Right forelimb (tissue), 1 donor: ENCODE results near the gene LYRM2.

Experiments
- DNase-seq: peaks from one replicate; pipeline ENCODE4 v3.0.0-alpha.2; 2018

Gene LYRM2

DNA sequence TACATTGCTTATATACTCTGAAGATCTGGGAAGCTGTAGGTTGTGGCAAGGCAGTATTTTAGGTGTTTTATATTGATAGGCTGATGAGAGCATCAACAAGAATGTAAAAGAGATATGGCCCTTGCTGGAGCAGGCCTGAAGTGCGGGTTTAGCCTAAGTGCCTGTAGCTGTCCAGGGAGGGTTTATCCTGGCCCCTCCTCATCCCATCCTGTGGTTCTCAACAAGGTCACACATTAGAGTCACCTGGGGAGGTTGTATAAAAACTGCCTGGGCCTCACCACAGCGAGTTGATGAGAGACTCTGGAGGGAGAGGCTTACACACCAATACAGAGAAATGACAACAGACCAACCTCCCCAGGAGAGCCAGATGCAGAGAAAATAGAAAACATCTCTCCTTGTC, 48.4 kb downstream of the LYRM2 start:
- DNase-seq: no peak

DNA sequence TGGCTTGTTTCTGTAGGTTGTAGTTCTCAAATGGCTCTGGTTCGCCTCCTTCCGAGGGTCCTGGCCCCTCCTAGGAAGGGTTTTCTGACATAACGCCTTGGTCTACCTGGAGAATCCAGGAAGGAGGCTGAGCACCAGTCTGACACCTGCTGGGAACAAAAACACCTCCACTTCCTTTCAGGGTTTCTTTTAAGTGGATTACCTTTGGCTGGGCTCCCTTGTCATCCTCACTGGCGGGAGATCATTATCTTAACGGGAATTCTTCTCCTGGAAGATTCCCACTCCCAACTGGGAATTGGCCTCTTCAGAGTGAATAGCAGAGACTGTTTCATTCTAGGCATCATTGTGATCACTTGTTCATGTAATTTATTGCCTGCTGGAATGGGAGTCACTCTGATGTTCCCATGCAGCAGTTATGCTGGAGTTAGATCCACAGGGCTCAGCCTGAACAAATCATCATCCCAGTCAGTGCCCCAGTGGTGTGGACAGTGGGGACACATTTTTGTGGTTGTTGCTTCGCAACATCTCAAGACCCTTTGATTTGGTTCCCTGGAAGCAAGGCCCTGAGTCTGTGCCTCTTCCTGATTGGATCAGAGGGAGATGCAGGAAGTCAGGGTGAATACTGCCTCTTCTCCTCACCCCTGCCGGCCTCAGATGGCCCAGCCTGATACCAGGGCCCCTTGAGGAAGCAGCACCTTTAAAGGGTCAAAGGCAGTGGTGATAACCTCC, 49.1 kb downstream of the LYRM2 start:
- DNase-seq: no peak

DNA sequence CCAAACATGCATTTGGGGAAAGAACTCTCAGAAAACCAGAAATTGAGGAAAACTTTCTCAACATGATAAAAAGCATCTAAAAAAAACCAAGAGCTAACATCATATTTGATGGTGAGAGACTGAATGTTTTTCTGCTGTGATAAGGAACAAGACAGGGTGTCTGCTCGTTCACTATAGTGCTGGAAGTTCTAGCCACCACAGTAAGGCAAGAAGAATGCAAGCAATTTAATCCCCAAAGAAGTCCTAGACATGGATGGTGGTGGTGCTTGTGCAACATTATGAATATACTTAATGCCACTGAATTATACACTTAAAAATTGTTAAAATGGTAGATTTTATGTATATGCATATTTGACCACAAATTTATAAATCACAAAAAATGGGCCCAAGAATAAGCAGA, 53.4 kb downstream of the LYRM2 start:
- DNase-seq: no peak

DNA sequence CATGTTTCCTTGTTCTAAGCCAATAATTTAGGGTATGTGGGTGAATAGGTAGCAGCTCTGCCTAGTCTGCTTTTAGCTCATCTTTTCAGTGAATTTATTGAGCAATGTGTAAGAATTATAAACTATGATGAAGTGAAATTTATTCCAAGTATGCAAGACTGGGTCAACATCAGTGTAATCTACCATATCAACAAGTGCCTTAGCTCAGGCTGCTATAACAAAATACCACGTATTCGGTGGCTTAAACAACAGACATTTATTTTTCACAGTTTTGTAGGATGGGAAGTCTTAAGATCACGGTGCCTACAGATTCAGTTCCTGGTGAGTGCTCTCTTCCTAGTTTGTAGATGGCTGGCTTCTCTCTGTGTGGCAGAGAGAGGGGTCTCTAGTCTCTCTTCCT, 54.0 kb downstream of the LYRM2 start:
- DNase-seq: no peak

DNA sequence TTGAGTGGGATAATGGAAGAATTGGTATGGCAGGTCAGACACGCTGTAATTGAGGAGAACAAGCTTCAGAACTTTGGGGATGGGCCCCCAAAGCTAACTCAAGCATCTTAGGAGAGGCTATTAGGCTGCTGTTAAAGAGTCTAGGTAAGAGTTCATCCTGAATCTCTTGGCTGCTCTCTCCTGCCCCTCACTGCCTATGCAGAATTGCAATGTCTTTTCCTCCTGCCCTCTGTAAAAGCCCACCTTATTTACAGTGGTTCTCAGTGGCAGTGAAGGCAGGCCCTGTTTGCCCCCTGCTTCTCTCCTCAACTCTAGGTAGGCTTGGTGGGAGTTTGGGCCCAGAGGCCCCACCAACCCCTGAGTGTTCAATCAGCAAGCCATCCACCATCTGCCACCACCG, 55.0 kb downstream of the LYRM2 start:
- no peak for DNase-seq

DNA sequence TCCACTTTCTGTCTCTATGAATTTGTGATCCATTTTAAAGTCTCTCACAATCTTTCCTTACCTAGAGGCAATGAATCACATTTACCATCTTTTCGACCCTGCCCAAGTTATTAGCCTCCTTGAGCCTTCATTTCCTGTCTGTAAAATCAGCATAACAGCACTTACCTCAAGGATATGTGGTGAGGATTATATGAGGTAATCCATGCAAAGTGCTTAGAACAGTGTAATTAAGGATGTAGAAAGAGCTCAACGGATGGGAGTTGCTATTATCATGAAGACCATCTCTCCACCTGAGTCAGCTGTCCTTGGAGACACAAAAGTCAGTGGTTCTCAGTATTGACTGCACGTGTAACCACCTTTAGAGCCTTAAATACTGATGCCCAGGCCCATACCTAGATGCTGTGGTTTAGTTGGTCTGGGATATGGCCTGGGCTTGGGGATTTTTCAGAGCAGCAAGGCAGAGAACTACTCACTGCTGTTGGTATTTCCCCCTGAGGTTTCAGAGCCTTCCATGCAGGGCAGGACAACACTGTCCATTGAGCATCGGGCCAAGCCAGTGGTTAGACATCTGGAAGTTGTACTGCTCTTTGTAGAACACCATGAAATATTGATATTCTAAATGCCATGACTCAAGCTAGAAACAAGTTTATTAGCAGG, 55.8 kb downstream of the LYRM2 start:
- DNase-seq: no peak

DNA sequence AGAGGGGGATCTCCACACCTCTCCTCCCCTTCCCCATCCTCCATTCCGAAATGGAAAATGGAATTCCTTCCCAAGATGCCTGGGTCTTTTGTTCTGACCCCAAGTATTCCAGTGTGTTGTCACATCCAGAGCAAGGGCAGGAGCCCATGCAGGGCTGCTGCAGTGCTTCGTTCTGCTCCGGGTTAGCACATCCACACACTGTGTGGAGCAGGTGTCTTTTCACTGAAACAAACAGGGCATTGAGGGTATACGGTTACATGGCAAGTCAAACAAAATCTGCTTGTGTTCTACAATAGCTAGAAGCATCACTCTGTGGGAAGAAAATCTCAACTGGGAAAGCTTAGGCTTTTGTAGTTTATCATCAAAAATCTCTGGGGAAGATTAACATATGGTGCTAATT, 56.9 kb downstream of the LYRM2 start:
- DNase-seq: no peak

DNA sequence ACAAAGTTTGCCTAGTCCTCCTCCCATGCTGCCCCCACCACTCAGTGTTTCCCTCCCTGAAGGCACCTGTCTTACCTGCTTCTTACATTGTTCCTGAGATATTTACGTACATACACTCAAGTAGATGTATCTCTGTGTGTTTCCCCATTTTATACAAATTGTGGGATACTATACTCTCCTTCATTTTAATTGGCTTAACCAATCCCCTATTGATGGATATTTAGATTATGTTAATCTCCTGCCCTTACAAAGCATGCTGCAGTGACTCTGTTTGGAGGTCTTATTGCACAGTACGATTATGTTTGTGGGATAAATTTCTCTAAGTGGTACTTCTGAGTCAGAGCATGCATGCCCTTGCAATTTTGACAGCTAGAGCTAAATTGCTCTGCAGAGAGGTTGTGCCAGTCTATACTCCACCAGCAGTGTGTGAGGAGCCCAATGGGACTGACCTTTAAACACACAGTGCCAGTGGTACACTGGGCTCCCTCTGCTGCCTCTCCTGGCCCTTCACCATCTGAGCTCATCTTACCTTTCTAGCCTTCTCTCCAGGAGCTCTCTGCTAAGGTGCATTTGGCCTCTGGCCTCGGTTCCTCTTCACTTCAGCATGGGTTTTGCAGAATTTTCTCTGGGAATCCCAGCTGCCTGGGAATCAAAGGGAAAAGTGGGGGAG, 57.4 kb downstream of the LYRM2 start:
- no peak for DNase-seq

DNA sequence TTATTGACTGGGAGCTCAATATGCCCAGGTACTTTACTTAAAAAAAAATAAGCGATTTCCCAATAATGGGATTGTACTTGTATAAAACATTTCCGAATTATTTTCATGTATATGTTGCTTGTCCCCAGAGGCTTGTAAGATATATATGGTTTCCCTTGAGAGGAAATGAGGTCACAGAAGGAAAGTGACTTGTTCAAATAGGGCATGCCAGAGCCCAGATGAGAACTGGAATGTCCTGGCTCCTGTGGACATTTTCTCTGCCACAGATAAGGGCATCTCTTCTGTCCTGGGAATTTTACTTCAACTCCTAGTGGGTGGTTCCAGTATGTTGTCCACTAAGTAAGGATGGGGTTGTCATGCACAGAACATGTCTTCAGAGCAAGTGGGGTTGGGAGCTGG, 63.0 kb downstream of the LYRM2 start:
- DNase-seq: no peak

DNA sequence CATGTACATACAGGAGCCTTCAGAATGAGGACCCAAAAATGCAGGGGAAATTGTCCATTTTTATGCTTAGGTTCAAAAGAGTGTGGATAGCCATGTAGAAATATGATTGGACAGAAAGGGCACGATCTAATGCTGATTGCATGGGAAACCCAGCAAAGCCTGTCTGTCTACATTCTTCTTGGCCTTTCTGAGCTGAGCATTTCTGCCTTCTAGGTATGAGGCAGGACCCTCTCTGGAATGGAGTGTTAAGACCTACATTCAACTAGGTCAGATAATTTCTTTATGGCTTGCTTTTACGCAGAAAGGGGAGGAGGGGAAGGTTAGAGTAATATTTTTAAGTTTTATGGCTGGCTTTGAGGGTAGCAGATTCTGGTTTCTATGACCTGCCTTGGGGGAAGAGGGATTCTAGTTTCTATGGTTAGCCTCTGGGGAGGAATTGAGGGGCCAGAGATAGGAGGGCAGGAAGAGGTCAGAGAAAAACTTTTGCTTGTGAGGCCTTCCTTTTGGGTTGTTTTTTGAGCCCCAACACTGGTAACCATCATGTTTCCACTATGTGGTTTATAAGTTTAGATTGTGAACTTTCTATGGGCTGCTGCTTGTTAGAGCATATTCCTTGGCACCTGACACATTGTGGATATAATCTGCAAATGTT, 63.5 kb downstream of the LYRM2 start:
- no peak for DNase-seq

DNA sequence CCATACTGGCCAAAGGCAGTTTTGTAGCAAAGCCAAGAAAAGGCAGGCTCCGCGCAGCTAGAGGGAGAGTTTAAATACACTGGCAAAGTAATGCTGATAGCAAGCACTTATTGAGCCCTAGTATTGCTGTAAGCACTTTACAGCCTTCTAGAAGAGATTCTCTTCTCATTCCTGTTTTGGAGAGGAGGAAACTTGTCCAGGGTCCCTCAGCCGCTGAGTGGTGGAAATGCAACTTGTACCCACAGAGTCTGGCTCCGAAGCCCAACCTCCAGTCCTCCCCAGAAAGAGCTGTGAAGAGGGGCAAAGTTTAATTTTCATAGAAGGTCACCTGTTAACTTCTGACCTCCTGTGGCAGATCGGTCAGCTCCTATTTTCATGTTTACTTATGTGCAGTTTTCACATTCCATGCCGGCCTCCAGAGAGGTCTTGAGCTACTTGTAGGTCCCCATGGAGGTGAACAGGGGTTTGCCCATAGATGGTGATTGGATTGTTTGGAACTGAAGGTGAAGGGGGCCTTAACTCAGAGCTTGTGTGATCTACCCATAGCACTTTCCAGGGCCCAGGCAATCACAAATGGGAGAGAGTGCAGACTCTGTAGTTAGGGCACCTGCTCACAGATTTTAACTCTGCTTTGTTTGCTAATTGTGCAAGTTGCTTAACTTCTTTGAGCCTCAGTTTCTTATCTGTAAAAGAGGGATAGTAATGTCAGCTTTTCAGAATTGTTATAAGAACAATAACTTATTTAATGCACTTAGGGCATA, 70.7 kb downstream of the LYRM2 start:
- DNase-seq: no peak

DNA sequence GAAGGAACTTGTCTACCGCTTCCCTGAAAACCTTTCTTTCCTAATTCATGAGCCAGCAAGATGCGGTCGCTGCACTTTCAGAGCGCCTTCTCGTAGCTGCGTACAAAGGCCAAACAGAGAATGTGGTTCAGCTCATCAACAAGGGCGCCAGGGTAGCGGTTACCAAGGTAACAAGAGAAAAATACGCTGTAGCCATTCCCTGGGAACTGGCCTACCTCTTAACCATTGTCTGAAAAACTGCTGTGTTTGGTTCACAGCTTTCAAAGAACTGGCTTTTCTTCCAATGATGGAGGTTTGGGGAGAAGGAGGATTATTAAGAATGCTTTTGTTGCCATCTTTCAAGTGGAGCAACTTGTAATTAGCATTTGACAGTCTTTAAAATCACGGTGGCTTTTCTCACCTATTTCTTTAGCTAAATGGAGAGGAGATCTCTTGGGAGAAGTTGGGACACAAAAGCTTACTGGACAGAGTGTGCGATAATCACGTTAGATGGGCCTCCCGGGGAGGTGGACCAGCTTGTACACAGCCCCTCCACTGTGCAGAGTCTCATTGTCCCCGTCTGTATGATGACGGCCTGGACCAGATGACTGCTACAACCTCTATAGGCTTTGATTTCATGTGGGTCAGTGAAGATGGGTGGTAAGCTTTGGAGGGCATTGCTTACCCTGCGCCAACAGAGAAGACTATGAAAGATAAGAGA, 71.5 kb downstream of the LYRM2 start:
- no peak for DNase-seq

DNA sequence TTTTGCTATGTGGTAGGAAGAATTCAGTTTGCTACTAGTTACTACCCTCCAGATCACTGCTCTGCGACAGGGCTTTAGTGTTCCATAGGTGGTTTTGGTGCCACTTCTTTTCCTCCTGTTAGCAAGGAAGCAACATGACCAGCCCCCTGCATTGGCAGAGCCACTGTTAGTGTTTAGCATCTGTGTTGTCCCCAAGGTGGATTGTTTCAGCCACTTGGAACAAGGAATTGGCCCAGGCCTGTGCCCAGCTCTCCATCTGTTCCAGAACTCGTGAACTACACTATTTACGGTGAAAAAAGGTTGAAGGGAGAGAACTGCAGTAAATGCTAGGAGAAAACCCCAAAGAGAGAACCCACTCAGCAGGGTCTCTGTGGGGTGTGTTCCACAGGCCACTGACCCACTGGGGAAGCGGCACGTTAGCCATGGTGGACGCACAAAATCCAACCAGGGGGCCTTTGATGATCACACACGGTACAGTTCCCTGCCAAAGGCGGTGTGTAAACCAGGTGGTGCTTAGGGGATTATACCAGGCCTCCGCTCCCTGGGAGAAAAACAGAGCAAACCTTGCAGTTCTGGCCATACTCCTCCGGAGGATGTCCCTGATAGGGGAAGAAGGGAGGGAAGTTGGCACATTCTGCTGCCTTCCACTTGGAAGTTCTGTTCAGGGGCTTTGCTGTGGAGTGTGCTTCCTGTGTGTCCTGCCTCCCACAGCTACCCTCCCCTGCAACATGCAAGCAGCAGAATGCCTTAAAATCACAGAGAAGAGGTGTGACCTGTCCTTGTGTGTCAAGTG, 72.3 kb downstream of the LYRM2 start:
- no peak for DNase-seq

DNA sequence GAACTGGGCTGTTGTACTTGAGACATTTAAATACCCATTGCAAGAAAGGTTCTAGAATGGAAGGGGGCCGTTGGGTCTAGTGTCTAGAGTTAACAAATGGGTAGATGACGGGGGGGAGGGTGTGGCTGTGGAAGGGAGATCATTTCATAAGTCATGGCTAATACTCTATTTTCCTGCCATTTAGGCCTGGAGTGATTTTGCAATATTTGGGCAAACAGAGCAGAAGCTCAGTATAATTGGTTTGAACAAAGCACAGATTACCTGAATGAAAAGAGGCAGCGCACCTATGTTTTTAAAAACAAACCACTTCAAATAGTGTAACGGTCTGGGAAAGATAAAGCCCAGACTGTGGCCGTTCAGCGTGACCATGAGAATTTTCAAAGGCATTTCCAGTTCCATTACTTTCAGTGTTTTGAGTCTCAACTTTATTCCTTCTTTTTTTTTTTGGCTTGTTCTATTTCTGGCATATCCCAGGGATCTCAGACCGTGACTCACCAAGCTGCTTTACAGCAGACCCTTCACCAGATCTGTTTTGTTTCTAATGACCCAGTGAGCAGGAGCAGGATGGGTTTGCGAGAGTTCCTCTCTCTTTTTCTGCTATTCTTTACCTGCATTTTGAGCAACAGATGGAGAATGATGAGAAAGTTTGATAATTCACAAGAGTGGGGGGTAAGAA, 73.7 kb downstream of the LYRM2 start:
- no peak for DNase-seq

DNA sequence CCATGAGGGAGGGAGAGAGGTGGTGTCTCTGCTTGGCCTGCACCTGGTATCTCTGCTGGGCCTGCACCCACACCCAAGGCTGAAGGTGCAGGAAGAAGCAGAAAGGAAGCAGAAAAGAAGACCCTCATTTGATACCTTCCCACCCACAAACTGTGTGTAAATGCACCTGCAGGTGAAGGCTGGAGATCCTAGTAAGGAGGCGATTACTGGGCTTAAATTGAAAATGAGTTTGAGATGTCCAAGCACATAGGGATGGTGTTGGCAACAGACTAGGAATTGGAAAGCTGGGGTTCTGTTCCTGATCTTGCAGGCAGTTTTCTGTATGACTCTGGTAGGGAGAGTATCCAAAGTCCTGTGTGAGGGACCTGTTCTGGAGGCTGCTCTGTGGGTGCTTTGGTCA, 74.7 kb downstream of the LYRM2 start:
- no peak for DNase-seq

DNA sequence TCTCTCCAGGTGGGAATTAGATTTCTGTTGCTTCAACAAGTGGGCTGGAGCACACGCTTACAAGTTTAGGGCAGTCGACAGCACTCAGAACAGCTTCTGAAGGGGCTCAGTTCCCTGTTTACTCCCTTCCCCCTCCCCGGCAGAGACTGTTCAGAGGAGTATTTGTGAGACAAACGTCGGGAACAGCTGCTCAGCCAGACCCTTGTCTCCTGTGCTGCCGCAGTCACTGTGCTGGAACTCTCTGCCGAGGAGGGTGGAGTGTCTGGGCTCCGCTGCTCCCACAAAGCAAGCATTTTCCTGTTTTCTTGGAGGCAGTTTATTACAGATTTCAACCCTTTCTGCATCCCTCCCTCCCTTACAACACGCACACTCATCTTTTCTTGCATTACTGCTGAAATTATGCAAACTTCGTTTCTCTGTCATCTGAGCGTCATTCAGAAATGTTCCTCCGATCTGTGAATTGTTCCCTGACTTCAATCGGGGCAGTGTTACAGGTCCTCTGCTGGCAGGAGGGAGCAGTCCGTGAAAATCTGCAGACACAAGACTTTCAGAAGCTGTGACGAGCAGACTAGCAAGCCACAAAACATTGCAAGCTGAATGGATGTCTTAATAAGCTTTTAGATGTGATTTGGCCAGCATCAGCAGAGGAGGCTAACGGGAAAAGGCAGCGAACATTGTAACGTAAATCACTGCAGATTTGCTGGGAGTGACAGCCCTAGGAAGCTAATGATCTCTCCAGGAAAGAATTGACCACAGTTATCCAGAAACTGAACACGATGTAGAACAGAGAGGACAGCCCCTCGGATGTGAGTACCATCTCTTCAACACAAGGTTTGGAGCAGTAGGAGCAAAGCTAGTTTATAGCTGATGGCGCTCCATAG, 76.2 kb downstream of the LYRM2 start:
- DNase-seq: peak; percentile 48

DNA sequence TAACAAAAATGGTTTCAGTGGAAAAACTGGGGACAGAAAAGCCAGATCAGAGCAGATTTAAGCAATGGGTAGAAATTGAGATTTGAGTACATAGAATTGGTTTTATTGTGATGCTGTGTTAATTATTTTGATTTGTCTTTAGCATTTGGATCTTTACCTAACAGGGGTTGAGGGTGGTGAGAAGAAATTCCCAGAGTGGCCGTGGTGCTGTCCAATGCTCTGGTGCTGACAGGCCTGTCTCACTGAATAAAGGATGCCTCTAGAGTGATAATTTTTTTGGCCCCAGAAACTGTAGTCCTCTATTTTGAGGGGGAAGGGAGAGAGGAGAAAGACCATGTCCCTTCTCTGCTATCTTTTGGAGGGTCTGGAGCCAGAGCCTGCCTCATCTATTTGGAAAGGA, 79.1 kb downstream of the LYRM2 start:
- DNase-seq: no peak

DNA sequence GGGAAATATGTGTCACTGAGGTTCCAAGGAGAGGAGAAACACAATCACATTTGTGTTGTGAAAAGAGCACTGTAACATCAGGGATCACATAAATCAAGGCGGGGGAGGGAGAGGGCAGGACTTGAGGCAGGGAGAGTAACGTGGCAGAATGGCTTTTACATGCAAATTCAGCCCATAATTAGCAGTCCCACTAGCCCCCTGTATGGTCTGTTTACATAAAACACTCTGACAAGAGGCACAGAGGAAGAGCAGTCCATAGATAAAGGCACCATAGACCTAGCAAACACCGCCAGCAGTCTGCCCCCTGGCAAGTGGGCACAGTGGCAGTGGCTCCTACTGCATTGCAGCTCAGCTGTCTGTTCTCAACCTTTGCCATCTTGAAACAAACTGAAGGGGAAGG, 82.7 kb downstream of the LYRM2 start:
- DNase-seq: no peak

DNA sequence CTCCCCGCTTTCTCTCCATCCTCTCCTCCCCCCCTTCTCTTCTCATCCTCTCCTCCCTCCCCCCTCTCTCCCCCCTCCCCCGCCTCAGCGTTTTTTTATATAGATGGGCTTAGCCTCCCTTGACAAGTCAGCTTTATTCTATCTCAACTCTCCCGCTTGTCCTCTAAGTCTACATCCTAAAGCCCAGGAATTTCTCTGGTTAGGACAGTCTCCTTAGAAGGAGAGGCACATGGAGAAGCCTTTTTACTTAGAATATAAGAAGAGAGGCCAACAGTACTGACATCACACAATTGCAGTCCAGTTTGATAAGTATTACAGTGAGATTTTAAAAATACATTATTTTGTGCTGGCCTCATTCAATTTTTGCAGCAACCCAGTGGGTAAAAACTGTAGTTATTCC, 83.5 kb downstream of the LYRM2 start:
- DNase-seq: no peak

DNA sequence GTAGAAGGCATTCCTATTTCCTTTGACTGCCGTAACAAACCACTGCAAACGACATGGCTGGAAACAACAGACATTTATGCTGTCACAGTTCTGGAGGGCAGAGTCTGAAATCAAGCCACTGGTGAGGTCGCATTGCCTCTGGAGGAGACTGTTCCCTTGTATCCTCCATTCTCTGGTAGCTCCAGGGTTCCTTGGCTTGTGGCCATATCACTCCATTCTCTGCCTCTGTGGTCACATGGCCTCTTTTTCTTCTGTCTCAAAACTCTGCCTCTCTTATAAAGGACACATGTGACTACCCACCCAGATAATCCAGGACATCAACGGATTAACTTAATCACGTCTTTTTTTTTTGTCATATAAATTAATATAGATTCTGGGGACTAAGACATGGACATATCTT, 84.4 kb downstream of the LYRM2 start:
- DNase-seq: no peak
